GM19468 (cell line): ENCODE results near the gene GGPS1.
"Not testable (repeated sequence)": the region's sequence is repeated elsewhere in the genome, so short reads cannot be mapped to it uniquely, and the experiment has no call there.

Source experiments
- ATAC-seq: cut with Tn5 transposase; IDR thresholded peaks from one replicate; pipeline ENCODE4 v1.9.1; 2021; ENCODE audit warnings: mild to moderate bottlenecking, moderate library complexity, moderate number of reproducible peaks; ENCODE audit not compliant: unreplicated experiment; ENCODE audit errors: extremely low read depth

GGPS1 gene

DNA sequence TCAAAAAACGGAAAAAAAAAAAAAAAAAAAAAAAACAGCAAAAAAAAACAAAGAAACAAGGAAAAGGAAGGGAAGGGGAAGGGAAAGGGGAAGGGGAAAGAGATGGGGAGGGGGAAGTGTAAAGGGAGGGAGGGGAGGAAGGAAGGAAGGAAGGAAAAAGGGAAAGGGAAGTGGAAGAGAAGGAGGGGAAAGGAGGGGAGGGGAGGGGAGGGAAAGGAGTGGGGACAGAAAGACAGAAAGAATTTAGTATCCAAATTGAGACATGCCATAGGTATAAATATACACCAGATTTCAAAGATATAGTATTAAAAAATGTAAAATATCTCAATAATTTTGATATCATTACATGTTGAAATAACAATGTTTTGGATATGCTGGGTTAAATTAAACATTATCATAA lies 26.2 kb upstream of the GGPS1 start:
- ATAC-seq = no peak

DNA sequence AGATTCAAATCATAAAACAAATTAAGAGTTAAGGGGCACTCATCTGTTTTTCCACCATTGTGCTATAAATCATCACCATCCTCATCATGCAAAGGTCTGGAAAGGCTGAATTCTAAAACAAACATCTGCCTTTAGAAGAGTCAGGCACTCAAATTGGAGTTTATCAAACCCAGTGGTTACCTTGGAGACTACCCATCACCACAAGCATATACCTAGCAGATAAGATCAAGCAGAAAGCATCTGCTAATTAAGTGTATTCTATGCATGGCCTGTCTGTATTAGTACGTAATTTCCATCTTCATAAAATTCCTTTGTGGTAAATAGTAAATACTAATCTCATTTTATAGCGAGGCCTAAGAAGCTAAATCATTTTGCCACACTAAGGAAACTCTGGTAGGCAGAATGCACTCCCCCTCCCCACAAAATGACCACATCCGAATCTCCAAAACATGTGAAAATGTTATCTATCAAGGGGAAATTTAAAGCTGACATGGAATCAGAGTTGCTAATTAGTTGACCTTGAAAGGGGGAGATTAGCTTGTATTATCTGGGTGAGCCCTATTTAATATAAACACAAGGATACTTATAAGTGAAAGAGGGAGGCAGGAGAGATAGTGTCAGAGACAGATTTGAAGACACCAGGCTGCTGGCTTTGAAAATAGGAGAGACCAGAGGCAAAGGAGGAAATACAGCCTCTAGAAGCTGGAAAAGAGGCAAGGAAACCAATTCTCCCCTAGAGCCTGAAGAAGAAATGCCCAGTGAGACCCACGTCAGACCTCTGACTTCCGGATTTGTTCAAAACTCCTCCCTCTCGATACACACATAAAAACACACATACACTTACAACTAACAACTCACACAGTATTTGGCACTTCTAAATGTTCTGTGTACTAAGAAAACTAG lies 23.6 kb upstream of the GGPS1 start:
- no peak for ATAC-seq

DNA sequence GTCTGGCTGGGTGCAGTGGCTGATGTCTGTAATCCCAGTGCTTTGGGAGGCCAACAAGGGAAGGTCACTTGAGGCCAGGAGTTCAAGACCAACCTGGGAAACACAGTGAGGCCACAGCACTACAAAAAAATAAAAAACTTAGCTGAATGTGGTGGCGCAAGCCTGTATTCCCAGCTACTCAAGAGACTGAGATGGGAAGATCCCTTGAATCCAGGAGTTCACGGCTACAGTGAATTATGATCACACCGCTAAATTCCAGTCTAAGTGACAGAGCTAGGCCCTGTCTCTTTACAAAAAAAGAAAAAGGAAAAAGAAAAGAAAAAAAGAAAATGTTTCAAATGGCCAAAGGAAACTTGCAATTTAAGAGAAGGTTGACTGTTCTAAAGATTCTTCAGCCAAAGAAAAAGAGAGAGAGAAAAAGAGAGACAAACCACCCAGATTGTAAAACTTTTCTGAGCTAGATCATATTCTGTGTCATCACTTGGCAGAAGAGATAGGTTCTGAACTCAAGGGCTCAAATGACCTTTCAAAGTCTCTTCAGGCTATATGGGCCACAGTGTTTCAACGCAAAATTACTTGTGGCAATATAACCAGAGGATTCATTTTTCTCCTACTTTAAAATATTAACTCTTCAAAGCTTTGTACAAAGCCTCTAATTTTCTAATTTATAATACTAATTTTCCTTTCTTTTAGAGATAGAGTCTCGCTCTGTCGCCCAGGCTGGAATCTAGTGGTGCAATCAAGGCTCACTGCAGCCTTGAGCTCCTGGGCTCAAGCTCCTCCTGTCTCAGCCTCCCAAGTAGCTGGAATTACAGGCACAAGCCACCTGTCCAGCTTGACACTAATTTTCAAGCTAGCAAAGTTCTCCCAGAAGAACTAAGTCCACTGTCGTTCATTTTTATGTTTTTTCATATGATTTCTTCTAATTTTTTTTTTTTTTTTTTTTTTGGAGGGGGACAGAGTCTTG lies 20.9 kb upstream of the GGPS1 start:
- no peak for ATAC-seq

DNA sequence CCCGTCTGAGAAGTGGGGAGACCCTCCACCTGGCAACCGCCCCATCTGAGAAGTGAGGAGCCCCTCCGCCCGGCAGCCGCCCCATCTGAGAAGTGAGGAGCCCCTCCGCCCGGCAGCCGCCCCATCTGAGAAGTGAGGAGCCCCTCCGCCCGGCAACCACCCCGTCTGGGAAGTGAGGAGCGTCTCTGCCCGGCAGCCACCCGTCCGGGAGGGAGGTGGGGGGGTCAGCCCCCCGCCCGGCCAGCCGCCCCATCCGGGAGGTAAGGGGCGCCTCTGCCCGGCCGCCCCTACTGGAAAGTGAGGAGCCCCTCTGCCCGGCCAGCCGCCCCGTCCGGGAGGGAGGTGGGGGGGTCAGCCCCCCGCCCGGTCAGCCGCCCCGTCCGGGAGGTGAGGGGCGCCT lies 19.2 kb upstream of the GGPS1 start:
- ATAC-seq = not testable (repeated sequence)

DNA sequence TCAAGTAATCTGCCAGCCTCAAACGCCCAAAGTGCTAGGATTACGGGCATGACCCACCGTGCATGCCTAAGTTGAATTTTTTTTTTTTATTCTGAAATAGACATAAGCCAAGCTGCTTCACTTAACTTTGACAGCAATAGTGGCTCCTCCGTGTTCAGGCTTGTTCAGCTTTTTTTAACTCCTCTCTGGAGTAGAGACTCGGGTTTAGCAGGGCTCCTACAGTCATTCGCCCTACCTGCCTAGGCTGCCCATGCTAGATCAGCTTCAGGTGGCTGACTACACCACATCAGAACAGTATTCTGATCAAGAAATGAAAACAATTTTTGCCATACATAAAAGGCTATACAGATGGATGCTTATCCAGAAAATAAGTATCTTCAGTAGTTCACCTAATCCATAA lies 15.1 kb upstream of the GGPS1 start:
- no peak for ATAC-seq

DNA sequence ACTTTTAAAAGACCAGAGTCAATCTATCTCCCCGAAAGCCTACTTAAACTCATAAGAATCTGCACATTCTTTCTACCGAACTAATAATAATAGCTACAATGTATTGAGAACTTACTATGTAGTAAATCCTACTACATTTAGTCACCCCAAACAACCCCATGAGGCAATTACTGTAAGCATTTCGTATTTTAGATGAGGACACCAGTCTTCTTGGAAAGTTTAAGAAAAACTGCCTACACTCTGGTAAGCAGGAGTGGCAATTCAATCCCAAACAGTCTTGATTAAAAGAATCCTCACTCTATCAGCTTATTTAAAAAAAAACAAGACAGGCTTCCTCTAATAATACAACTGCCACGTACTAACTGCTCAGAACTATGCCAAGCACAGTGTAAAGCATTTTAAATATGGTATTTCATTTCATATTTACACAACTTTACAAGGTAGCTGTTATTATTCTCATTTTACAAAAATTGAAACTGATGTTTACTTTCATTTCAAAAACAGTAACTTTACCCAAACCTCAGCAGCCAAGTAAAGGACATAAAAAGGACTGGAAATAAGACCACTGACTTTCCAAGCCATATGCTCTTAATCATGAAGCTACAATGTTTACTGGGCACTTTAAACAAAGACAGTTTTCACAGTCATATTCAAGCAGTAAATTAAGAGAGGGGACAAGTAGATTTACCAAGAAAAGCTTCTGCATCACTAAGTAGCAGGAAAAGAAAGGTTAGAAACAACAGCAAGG lies 14.3 kb upstream of the GGPS1 start:
- no peak for ATAC-seq

DNA sequence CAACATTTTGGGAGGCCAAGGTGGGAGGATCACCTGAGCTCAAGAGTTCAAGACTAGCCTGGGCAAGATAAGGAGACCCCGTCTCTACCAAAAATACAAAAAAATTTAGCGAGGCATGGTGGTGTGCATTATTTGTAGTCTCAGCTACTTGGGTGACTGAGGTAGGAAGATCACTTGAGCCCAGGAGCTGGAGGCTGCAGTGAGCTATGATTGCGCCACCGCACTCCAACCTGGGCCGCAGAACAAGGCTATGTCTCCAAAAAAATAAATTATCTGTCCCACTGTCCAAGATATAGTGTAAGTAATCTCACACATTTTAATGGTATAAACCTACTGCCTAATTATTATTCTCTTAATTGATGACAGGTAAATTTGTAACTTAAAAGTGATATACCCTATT lies 13.2 kb upstream of the GGPS1 start:
- no peak for ATAC-seq

DNA sequence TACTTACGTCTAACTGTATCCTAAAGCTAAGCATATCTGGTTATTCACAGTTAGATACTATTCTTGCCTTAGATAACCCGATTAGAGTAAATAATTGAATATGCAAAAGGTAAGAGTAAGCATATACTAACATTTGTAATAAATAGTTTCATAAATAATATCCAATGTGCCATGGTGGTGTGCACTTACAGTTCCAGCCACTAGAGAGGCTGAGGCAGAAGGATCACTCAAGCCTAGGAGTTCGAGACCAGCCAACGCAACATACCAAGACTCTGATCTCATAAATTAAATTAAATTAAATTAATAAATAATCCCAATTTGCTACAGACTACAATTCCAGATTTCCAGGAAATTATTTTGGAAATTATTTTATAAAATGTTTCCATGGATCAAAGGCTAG lies 12.6 kb upstream of the GGPS1 start:
- ATAC-seq = no peak

DNA sequence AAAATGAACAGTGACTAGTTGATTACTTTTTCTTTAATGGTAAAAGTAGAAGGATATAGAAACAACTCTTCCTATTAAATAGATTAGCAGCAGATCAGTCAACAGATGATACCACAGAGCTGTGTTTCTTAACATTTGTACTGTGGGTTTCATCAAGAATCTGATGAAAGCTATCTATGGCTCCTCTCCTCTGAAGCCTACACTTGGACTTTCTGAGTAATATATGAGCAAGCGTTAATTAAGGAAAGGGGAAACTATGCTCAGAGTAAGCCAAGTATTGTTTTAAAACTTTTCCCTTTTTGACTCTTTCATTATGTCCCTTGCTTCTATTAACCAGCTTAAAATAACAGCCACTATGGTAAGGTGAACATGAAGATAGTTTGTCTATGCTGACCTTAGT lies 11.2 kb upstream of the GGPS1 start:
- no peak for ATAC-seq

DNA sequence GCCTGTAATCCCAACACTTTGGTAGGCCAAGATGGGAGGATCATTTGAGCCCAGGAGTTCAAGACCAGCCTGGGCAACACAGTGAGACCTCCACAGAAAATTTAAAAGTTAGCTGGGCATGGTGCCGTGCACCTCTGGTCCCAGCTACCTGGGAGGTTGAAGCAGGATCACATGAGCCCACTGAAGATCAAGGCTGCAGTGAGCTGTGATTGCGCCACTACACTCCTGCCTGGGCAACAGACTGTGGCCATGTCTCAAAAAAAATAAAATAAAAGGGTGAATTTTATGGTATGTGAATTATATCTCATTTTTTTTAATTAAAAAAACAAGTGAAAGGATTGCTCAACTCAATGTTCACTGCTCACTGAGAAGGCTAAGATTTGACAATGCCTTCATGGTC lies 9.1 kb upstream of the GGPS1 start:
- ATAC-seq = no peak

DNA sequence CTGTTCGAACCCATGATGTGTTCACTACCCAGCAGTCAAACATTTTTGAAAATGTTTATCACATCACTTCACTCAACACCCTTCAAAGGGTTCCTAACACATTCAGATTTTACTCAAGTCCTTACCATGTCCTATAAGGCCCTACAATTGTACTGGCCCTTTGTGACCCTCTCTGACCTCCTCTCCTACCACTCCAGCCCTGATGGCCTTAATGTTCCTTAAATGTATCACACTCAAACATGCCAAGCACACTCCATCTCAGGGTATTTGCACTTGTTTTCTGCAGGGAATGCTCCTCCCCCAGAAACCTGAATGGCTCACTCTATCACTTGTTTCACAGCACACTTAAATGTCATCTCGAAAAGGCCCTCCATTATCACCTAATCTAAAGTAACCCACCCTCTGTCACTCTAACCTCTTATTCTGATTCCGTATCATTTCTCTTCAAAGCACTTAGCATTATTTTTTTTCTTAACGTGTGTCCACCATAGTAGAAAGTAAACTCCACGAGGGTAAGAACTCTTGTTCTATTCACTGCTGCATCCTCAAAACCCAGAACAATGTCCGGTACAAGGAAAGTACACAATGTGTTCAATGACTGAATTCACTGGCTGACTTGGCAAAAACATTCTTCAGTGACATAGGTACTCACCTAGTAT lies 7.7 kb upstream of the GGPS1 start:
- no peak for ATAC-seq

DNA sequence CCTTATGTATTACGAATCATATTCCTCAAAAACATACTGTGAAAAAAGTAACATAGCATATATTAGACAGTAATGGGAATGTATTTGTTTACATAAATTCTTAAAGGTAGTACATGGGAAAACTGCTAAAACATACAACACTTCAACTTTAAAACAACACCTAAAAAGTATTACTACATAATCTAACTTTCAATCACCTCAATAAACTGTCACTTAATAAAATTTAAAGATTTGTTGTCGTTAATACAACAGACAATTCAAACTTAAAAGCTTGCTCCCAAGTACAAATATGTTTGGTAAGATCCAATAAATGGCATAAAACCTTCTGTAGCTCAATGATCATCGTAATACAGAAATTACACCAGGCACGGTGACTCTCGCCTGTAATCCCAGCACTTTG lies 4.1 kb upstream of the GGPS1 start:
- ATAC-seq = no peak

DNA sequence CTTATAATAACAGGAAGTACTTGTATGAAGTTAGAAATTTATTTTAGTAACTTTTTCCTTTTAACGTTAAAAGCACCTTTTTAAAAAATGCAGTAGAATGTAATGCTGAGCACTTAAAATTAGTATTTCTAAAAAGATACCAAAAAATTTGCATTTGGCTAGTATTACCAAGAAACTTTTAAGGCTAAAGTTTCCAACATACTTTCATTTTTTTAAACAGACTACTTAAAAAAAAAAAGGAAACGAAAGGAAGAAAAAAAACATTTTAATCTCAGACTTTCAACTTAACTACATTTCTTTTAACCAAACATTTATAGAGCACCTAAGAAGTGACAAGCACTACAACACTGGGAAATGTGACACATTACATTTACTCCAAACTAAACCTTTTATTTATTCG lies 3.2 kb upstream of the GGPS1 start:
- no peak for ATAC-seq

DNA sequence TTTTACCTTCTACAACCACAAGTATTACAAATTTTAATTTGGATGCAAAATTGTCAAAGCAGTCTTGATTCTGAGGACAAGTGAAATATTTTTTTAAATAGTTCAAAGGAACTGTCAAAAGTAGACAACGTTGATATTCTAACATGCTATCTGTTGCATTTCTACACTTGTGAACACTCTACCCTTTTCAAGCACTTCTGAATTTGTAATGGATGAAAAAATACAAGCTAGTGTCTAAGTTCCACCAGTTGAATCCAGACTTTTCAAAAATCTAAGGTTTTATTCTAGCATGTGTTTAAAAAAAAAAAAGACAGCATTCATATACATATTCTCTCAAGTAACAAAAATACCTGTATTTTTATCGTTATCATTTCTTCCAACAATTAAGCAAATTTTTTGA lies 2.5 kb upstream of the GGPS1 start:
- ATAC-seq = no peak

DNA sequence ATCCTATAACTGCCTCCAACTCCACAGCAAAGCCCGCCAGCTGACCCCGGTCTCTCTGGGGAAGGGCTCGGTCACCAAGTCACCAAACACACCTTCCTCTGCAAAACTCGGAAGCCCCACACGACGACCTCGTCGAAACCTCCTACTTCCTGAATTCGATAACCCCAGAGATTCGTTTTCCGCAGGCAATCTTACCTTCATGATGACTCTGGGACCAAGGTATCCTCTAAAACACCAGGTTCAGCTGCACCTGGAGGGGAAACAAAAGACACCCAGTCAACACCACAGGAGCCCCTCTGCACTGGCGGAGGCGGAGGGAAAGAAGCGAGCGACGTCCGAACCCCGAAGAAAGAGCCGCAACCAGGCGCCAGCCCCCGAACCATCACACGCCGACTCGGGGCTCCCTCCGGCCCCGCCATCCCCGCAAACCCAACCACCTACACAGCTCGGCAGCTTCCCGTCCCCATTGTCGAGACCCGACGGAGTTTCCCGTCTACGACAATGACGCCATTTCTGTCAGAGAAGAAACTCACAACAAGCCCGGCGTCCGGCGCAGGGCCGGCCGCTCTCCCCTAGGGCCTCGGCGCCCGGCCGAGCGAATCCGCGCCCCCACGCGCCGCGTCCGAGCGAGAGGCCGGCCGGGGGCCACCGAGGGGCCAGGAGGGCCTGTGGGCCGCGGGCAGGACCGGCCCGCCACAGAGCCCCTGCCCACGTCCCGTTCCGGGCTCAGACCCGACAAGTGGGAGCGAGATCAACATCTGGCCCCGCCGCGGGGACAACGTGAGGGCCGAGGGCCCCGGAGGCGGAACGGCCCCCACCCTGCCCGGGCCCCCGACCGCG lies 1.4 kb upstream of the GGPS1 start:
- ATAC-seq = no peak

DNA sequence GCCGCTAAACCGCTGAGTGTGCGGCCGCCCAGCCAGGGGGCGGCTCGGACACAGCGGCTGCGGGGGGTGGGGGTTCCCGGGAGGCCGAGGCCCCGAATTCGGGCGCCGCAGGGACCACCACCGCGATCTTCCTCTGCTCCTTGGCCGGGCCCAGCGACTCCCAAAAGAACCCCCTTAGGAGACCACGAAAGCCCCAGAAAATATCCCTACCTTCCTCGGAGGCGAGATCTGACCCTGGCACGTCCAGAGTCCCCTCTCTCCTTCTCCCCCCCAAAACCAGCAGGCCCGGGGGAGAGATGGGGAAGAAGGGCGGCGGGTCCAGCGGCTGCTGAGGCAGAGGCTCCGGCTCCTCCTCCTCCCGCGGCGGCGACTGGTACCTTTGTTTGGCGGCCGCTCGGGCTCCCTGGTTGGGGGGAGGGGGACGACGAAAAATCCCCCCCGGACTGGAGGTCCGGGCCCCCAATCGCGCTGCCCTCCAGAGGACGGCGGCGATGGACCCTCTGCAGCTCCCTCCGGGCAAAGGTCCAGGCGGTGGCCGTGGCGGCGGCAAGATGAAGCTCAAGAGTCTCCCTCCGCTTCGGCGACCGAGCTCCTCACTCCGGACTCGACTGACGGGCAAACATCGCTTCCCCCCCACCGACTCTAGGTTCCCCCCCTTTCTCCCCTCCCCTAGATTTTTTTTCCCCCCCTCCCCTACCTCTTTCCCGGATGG lies 655 bp upstream of the GGPS1 start, which contains the start of gene ARID4B:
ARID4B (minus strand) TSS at position 621 of the 712 bp plus-strand sequence. CDS start 1,260 bp downstream, outside the sequence.
- ATAC-seq = no peak

DNA sequence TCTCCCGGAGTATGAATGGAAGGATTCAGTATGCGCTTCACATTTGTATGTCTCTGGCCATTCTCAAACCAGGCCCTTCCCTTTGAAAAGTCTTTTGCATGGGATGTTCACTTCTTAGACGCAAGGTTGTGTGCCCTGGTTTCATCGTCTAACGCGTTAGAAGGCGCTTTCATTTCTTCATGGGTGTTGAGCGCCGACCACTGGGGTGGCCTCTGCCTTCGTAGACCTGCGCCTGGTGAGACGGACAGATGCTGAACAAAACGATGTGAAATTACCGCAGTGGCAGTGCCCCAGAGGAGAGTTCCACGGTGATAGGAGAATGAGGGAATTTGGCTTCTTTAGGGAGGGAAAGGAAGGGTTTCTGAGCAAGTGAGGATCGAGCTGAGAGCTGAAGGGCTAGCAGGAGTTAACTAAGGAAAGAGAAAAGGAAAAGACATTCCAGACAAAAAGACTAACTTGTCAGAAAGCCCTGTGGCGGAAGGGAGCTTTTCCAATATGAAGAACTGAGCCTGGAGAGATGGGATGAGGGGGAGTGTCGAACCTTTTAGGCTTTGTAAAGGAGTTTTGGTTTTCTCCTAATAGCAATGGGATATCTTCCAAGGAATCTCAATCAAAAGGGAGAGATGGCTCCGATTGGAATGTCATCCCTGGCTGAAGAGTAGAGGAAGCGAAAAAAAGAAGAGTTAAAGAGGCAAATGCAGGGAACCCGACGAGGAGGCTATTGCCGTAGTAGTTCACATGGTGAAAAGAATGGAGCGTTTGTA lies 951 bp downstream of the GGPS1 start:
- ATAC-seq = peak; percentile 16

DNA sequence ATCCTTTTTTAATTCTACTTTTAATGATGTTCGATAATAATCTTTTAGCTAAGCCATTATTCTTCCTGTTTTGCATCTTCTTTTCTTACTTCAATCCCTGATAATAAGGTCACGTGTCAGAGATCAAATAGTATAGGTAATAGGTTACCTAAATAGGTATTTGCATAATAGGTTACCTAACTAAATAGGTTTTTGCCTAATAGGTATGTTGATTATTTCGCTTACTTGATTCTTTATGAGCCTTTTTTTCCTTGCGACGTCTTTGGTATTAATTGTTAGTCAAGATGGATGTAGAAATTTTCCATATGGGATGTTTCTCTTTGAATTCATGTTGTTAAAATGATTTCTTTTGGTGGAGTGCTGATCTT lies 2.5 kb downstream of the GGPS1 start:
- no peak for ATAC-seq
